Pulmonary artery endothelial cell (primary cell): ENCODE results near the gene COPG1. TPM values are rescaled to one million over a fixed set of nuclear protein-coding genes. Genes with fewer than 3 reads are reported as not detected.
"Not testable (repeated sequence)": the region's sequence is repeated elsewhere in the genome, so short reads cannot be mapped to it uniquely, and the experiment has no call there.

Source experiments
- DNase-seq: peaks from one replicate; pipeline ENCODE4 v3.0.0-alpha.2; 2011; ENCODE audit warnings: low read depth, low spot score
- total RNA-seq: library from RNA; depleted of rRNA; stranded (reverse); fragments of >200 nt; gene quantifications from 2 replicates; pipeline ENCODE4 v1.2.3, GENCODE V29; 2014

The COPG1 gene
- total RNA-seq, 1 donor from 2014 or later, result 274 TPM

DNA sequence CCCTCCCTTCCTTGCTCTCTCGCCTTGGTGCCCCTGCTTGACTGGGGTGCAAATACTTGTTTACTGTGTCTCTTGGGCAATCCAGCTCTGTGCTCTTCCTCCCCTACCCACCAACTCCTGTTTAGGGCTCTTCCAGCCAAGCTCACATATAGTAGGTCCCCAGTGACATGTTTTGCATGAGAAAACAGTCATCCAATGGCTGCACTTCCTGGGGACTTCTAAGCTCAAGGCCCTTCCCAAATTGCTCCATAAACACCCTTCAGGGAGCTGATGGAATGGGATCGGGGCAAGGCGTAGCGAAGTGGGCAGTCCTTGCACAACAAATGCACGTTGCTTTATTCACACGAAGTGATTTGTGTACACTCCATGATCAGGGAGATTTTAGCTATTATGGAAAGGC is 9.4 kb upstream of the COPG1 start:
- DNase-seq, result no peak

DNA sequence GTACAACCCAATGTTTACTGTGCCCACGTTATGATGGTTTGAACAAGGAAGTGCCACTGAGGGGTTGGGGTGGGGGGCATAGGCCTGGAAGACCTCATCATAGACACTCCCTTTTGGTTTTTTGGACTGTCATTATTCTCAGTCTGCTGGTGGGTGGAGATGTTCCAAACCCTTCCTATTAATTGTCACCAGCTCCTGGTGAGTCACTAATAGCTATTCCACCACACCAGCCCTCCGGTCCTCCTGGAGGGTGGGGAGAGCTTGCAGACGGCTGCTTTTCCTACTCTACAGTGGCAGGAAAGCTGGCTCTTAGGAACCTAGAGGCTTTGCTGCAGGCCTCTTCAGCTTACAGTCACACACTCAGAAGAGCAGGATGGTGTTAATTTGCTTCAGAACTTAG is 9.0 kb upstream of the COPG1 start:
- no peak for DNase-seq

DNA sequence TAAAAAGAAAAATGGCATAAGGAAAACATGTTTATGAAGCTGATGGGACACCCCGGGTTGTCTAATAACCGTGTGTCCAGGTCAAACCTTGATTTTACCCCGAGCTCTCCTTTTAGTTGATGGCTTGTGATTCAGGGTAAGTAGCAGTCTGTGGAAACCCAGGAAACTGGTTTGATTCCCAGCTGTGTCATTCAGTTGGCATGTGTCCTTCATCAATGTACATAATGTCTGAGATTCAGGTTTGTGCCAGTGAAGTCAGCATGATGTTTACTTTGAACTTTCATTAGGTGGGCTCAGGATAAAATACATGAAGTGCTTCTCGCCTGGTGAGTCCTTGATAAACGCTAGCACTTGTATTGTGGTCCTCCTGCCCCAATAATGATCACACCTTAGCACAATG is 4.3 kb upstream of the COPG1 start:
- no peak for DNase-seq

DNA sequence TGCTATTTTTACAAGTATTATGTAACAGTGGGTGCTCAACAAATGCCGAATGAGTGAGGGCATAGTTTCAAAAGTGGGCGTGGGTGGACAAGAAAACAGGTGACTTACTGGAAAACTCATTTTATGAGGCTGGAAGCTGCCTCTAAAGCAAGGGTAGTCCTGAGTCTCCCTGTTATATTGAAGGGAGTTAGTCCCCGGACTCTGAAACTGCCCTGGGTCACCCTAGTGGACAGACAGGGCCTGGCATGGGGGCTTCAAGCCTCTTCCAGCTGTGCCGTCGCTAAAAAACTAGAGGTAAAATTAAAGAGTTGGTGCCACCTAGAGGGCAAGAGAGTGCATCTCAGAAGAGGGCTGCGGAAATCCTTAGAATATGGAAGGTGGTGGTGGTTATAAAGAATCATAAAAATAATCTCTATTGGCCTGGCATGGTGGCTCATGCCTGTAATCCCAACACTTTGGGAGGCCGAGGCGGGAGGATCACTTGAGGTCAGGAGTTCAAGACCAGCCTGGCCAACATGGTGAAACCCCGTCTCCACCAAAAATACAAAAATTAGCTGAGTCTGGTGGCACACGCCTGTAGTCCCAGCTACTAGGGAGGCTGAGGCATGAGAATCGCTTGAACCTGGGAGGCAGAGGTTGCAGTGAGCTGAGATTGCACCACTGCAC is 3.6 kb upstream of the COPG1 start:
- DNase-seq, result peak; percentile 63

DNA sequence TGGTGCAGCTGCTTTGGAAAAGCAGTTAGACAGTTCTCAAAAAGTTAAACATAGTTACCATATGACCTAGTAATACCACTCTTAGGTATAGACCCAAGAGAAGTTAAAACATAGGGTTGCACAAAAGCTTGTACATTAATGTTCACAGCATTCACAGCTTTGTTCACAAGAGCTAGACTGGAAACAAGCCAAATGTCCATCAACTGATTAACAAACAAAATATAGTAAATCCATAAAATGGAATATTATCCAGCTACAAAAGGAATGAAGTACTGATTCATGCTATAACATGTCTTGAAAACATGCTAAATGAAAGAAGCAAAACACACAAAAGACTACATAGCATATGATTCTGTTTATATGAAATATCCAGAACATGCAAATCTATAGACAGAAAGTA is 2.8 kb upstream of the COPG1 start:
- no peak for DNase-seq

DNA sequence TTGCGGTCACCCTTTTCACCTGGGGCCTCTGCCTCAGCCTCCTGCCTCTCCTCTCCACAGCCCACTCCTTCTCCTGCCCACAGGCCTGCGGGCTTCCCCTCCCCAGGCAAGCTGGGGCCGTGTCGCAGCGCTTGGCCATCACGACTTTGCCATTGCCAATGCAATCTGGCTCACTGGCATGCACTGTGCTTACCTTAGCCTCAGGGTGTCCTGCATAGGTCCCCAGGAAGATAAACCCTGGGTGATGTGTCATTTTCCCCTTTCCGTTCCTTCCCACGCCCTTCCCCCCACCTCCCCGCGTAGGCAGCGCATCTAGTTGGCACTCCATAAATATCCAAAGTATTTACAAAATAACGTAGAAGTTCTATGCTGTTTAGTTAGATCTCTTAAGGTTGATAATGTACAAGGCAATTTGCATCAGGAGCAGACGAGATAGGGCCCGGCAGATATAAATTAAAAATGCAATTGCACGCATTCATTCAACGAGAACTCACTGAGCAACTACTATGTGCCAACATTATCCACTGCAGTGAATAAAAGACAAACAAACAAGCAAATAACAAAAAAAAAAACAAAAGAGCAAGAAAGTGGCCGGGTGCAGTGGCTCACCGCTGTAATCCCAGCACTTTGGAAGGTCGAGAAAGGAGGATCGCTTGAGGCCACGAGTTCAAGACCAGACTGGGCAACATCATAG is 973 bp upstream of the COPG1 start:
- no peak for DNase-seq

DNA sequence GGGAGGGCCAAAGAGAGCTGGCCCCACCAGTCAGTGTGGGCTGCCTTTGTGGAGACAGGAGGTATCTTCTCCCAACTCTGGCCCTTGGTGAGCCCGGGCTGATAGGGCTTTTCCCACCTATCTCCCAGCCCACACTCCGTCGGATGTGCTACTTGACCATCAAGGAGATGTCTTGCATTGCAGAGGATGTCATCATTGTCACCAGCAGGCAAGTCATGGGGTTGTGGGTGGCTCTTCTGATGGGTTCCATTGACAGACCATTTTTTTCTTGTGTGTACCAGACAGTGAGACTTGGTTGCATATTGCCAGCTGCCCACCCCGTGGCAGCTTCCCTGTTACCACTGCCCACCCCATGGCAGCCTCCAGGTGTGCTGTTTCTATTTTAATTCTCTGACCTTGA is 3.3 kb downstream of the COPG1 start:
- no peak for DNase-seq

DNA sequence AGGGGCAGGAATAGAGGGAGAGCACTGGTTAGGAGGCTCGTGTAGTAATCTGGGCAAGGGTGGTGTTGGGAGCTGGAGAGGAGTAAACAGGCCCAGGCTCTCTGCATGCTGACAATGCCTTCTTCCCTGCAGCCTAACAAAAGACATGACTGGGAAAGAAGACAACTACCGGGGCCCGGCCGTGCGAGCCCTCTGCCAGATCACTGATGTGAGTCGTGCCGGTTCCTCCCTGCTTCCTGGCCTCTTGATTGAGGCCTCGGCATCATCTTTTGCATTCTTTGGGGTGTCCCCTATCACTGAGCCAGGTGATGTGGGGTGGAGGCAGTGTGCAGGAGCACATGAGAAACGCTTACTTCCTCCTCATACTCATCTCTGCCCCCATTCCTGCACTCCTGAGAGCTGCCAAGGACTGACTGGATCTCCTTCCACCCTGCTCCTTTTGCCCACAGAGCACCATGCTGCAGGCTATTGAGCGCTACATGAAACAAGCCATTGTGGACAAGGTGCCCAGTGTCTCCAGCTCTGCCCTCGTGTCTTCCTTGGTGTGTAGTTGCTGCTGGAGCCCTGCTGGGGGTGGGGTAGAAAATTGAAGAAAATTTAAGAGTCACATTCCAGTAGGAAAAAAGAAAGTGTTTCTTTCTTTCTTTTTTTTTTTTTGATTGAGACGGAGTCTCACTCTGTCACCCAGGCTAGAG is 5.3 kb downstream of the COPG1 start:
- no peak for DNase-seq

DNA sequence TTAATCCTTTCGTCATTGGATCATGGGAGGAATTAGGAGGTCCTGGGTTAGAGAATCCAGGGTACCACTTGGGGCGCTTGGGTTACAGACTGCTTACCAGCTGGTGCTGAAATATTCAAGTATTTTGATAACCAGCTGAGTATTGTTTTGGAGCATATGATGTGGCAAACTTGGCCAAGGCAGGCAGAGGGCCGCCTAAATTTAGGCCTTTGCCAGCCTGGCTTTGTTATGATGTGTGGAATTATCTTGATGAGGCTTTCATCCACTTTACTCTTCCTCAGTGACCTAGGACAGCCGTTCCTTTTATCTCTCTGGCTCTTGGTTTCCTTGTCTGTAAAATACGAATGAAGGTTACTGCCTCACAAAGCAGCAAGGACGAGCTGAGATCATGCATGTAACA is 6.9 kb downstream of the COPG1 start:
- no peak for DNase-seq

DNA sequence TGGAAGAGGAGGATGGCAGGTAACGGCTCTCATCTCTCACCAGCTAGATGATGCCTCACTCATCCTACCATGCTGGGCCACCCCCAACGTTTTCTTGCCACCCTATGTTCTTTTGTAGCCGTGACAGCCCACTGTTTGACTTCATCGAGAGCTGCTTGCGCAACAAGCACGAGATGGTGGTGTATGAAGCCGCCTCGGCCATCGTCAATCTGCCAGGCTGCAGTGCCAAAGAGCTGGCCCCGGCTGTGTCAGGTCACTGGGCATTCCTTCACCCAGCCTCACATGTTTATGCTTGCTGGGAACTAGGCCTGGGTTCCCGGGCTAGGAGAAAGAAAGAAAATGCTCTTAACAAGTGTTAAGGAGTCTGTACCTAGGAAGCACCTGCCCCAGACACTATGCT is 8.2 kb downstream of the COPG1 start:
- no peak for DNase-seq

DNA sequence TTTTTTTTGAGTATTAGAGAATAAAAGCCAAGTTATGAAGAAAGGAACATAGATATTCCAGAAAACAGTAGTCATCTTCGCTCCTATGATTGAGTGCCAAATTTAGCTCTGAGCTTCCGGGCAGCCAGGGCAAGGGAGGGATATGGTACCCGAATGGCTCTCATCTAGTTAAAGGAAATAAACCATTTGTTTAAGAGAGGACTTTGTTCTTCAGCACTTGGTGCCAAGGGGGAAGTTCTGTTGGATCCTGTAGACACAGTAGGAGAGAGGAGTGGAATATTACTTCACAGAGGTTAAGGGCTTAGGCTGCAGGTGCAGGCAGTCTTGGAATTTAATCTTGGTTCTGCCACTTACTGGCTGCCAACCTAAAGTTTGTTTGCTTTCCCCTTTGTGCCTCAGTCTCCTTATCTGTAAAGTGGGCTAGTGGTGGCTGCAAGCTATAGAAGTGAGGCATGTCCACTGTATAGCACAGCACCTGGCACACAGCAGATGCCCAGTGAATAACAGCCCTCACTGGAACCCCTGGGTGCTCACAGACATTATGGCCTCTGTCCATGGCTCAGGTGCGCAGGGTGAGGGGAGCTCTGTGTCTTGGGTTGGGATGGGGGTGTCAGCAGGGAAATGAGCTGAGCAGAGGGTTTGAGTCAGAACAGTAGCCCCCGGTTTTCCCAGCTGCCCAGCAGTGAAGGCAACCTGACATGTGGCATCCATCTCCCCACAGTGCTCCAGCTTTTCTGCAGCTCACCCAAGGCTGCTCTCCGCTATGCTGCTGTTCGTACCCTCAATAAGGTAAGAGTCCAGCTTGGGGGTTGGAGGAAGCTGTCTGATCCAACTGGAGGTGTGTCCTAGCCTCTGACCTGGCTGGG is 10.4 kb downstream of the COPG1 start:
- no peak for DNase-seq

DNA sequence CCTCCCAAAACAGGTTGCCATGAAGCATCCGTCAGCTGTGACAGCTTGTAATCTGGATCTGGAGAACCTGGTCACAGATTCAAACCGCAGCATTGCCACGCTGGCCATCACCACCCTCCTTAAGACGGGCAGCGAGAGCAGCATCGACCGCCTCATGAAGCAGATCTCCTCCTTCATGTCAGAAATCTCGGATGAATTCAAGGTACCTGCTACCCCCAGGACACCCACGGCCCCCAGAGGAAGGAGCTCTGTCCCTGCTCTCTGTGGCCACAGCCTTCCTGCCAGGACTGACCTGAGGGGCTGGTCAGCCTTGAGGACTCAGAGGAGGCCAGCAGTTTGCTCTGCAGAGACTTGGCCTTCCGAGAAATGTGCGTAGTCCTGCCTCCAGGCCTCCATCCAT is 11.2 kb downstream of the COPG1 start:
- no peak for DNase-seq

DNA sequence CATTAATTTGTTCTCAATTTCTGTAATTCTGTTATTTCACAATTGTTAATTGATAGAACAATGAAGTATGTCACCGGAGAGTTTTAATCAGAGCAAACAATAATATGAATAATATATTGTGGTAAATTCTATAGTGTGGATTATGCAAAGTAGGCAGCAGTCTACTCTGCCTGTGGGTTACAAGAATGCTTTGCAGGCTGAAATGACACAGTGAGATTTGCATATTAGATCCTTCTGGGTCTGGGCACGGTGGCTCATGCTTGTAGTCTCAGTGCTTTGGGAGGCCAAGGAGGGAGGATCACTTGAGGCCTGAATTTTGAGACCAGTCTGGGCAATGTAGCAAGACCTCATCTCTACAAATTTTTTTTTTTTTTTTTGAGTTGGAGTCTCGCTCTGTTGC is 12.5 kb downstream of the COPG1 start:
- DNase-seq, result no peak

DNA sequence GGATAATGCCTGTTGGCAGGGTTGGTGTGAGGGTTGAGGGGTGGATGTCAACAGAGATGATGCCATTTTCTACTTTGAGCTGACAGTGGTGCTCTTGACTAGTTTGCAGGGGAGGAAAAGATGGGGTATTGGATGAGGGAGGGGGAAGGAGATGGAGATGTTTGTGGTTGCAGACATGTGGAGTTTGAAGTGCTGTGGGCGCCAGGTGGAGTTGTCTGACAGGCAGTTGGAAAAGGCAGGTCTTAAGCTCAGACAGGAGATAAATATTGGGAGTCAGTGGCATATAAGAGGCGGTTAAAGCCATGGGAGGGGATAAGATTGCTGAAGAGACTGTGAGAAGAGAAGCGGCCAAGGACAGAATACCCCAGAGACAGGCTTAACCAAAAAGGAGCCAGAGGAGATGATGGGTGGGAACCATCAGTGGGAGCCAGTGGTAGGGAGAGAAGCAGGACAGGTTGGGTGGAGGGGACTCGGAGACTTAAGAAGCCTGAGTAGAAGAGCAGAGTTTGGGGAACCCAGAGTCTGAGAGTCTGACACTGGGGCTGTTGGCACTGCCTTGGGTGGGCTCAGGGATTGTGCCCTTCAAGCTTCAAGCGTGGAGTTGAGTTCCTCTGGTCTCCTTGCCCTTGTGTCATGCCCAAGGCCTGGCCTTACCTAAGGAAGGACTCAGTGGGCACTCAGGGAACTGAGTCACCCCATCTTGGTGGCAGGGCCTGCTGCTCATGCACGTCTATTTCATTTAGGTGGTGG is 13.9 kb downstream of the COPG1 start:
- no peak for DNase-seq

DNA sequence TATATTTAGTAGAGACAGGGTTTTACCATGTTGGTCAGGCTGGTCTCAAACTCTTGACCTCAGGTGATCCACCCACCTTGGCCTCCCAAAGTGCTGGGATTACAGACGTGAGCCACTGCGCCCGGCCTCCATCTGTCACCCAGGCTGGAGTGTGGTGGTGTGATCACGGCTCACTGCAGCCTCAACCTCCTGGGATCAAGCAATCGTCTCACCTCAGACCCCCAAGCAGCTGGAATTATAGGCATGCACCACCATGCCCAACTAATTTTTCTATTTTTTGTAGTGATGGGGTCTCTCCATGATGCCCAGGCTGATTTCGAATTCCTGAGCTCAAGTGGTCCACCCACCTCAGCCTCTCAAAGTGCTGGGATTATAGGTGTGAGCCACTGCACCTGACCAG is 15.6 kb downstream of the COPG1 start:
- not testable (repeated sequence) for DNase-seq

DNA sequence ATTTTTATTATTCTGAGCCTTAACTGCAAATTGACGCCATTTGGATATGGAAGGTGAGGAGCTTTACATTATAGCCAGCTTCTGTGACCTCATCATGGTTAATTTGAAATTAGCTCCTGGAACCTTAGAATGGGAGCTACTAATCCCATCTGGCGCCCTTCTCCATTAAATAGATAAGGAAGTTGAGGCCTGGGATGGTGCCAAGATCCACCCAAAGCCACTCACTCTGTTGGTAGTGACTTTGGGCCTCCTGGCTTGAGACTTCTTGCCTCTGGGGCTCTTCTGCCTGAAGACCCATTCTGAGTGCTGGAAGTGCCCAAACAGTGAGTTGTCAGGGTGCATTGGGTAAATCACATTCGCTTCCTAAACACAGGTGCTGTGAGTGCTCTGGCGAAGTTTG is 17.2 kb downstream of the COPG1 start:
- no peak for DNase-seq

DNA sequence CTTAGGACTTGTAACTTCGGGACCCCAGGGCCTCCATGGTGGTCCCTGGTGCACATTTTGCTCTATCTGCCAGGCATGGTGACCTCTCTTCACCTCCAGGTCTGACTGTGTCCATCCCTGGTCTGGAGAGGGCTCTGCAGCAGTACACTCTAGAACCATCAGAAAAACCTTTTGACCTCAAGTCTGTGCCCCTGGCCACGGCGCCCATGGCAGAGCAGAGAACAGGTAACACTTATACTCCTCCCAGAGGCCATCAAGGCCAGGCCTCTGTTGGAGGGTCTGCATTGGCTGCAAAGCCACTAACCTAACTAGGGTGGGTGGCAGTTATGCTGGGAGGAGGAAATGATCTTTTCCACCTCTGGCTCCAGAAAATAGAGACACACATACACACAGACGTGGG is 19.0 kb downstream of the COPG1 start:
- DNase-seq, result no peak

DNA sequence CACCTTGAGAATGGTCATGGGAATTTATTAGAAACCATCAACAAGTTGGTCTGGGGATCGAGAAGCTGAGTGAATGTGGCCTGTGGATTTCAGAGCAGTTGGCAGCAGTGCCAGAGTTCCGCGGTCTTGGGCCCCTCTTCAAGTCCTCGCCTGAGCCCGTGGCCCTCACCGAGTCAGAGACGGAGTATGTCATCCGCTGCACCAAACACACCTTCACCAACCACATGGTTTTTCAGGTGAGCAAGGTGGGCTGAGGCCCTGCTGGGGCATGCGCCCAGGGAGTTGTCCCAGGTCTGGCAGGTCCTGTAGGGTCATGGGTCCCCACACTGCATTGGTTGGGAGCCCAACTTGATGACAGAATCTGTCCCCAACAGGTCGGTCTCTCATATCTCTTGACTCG is 22.3 kb downstream of the COPG1 start:
- no peak for DNase-seq

DNA sequence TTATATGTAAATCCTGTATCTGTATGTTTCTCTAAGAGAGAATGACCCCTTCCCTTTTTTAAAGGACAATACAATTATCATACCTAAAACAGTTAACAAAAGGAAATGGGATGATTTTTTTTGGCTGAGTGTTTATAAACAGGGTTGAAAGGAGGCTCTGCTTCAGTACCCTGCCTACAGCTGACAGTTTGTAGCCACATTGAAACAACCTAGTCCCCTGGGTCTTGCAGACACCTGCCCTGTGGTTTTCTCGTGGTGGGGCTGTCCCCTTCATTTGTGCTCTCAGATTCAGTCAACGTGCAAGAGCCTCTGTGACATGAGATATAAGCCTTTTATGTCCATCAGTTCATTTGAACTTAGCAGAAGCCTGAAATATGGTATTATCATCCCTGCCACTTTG is 27.0 kb downstream of the COPG1 start:
- DNase-seq, result no peak

DNA sequence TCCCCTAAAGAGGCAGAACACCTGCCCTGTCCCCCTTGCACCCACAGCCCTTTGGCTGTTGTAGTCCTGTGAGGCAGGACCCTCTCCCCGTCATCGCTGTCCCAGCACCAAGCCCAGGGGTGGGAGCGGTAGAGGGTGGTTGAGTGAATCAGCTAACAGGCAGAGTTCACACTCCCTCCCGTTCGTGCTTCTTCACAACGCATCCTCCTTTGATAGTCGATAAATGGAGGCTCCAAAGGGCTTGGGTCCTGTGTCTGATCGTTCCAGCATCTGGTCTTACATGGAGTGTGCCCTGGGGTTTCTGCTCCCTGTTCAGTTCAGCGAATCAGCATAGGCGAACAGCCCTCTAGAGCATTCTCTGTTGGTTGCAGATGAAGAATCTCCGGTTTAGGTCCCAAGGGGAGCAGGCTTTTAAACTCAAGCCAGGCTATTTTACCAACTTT is 28.4 kb downstream of the COPG1 start:
- no peak for DNase-seq

DNA sequence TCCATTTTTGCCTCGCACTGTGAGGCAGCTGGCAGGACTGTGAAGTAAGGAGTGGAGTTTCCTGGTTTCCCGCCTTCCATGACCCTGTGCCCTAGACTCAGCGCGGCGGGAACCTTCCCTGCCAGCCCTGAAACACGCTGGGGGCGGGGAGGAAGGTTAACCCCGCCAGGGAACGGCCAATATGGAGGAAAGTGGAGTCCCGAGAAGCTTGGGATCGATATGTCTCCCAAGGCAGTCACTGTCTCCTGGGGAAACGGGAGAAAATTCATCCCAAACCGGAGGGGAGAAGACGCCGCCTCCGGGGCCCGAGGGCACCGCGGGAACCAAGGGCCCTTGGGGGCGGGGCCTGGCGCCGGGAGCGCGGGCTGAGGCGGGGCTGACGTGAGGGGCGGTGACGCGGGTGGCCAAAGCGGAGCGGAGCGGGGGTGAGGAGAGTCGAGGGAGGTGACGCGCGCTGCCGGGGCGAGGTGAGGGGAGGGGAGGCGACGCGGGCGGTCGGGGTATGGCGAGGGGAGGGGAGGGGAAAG is 29.1 kb downstream of the COPG1 start, which contains the start of gene HMCES:
Gene HMCES (plus strand): TSS at position 432 of the 527 bp plus-strand sequence. CDS start 863 bp downstream, outside the sequence.
- peak; percentile 58 for DNase-seq
